Tibial nerve (tissue), 4 donors: ENCODE data around the gene CD40.

Experiments used
- EP300 ChIP-seq, 2 donors: sonication (generic); formaldehyde crosslinking; IDR thresholded peaks; one replicate each; pipeline ENCODE4 v1.6.1; 2017; ENCODE audit warnings: antibody characterized with exemption in 2 of 2, mild to moderate bottlenecking in 1 of 2
- POLR2A ChIP-seq, 2 donors: fragments of 450-650 bp; IDR thresholded peaks; one replicate each; pipeline ENCODE4 v1.6.1; 2017; ENCODE audit warnings: antibody characterized with exemption in 2 of 2, mild to moderate bottlenecking in 2 of 2, moderate library complexity in 2 of 2
- TF ChIP-seq, protein P1 (sequence below), 5 experiments: fragments of 200-600 bp in 3 of 5; fragments of 450-650 bp in 2 of 5; sonication (generic) in 3 of 5; IDR thresholded peaks; one replicate each; pipeline ENCODE4 v1.5.1; 2016 to 2019; ENCODE audit warnings: antibody characterized with exemption in 5 of 5, mild to moderate bottlenecking in 3 of 5, moderate library complexity in 2 of 5

DNA sequence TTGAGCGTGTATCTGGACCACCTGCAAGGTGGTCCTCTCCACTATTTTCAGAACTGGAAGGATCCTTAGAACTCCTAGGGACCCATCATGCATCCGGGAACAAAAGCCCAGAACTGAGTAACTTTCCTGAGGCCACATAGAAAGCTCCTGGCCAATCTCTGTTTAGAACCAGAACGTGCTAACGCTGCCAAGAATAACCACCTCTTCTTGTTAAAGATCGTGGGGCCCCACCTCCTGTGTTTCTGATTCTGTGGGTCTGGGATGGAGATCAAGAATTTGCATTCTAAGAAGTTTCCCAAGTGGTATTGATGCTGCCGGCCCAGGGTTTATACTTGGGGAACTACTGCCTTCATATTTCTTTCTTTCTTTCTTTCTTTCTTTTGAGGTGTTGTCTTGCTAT, 13.3 kb downstream of the CD40 start:
- TF ChIP-seq, protein P1, sequence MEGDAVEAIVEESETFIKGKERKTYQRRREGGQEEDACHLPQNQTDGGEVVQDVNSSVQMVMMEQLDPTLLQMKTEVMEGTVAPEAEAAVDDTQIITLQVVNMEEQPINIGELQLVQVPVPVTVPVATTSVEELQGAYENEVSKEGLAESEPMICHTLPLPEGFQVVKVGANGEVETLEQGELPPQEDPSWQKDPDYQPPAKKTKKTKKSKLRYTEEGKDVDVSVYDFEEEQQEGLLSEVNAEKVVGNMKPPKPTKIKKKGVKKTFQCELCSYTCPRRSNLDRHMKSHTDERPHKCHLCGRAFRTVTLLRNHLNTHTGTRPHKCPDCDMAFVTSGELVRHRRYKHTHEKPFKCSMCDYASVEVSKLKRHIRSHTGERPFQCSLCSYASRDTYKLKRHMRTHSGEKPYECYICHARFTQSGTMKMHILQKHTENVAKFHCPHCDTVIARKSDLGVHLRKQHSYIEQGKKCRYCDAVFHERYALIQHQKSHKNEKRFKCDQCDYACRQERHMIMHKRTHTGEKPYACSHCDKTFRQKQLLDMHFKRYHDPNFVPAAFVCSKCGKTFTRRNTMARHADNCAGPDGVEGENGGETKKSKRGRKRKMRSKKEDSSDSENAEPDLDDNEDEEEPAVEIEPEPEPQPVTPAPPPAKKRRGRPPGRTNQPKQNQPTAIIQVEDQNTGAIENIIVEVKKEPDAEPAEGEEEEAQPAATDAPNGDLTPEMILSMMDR (IDR thresholded peaks at IDR 0.05) = no peak
- TF ChIP-seq POLR2A (IDR thresholded peaks at IDR 0.05) (no peak), EP300 (IDR thresholded peaks at IDR 0.05) (no peak)
